Left hindlimb (tissue), 1 donor: Measurements from ENCODE around the gene SMDT1.
A peak's percentile ranks its signal among the peaks of the same experiment; 100 is the strongest.
"Not testable (repeated sequence)": the region's sequence is repeated elsewhere in the genome, so short reads cannot be mapped to it uniquely, and the experiment has no call there.

ENCODE experiments used
- DNase-seq: peaks from one replicate; pipeline ENCODE4 v3.0.0-alpha.2; 2018

SMDT1 gene

GRCh38 chr22:42070517-42071422 is 8.7 kb upstream of the SMDT1 start, which contains the start of gene NAGA:
Gene NAGA (minus strand): TSS chr22:42070812. CDS start chr22:42070297, 515 bp downstream.
- DNase-seq, result peak; percentile 97

- DNase-seq, result not testable (repeated sequence)
Observed at GRCh38 chr22:42071508-42071907, 8.0 kb upstream of the SMDT1 start.

GRCh38 chr22:42072606-42073330 is 6.7 kb upstream of the SMDT1 start:
- no peak for DNase-seq

- no peak for DNase-seq
Observed at GRCh38 chr22:42073621-42074041, 5.9 kb upstream of the SMDT1 start.

GRCh38 chr22:42074132-42074811 is 5.2 kb upstream of the SMDT1 start, which contains the start of gene PHETA2:
Gene PHETA2 (plus strand): TSS chr22:42074248. CDS start chr22:42077294, 3,046 bp downstream.
- DNase-seq, result peak; percentile 80

GRCh38 chr22:42074846-42075676 is 4.4 kb upstream of the SMDT1 start:
- no peak for DNase-seq

- DNase-seq, result no peak
Observed at GRCh38 chr22:42076764-42077485, 2.6 kb upstream of the SMDT1 start.

GRCh38 chr22:42077486-42078125 is 1.9 kb upstream of the SMDT1 start:
- no peak for DNase-seq

GRCh38 chr22:42078469-42079318 is 806 bp upstream of the SMDT1 start:
- no peak for DNase-seq

- no peak for DNase-seq
Observed at GRCh38 chr22:42080287-42080686, 787 bp downstream of the SMDT1 start.

- DNase-seq, result no peak
Observed at GRCh38 chr22:42083119-42083518, 3.6 kb downstream of the SMDT1 start.

- no peak for DNase-seq
Observed at GRCh38 chr22:42084874-42085273, 5.4 kb downstream of the SMDT1 start.

GRCh38 chr22:42086051-42086450 is 6.6 kb downstream of the SMDT1 start:
- no peak for DNase-seq

- peak; percentile 99 for DNase-seq
Observed at GRCh38 chr22:42090596-42091454, 11.3 kb downstream of the SMDT1 start, which contains the start of gene NDUFA6. Gene NDUFA6 (minus strand): TSS chr22:42090772. CDS start chr22:42090744, 28 bp downstream.

GRCh38 chr22:42091455-42091782 is 11.9 kb downstream of the SMDT1 start:
- DNase-seq, result no peak

- no peak for DNase-seq
Observed at GRCh38 chr22:42101199-42101598, 21.7 kb downstream of the SMDT1 start.

- DNase-seq, result not testable (repeated sequence)
Observed at GRCh38 chr22:42104332-42104860, 24.9 kb downstream of the SMDT1 start.

GRCh38 chr22:42108848-42109247 is 29.3 kb downstream of the SMDT1 start:
- no peak for DNase-seq

GRCh38 chr22:42111798-42112197 is 32.3 kb downstream of the SMDT1 start:
- no peak for DNase-seq
